ENCODE data around the gene EPHB1. TPM values are rescaled to one million over a fixed set of nuclear protein-coding genes. Genes with fewer than 3 reads are reported as not detected.

EPHB1 gene
- total RNA-seq, 1 donor from 2014 or later, result 1.3 TPM

- Mint-ChIP-seq H3K9me3 (no peaks in the 10 kb centered on the region), H3K4me3 (no peak overlapping the region), H3K4me1 (no peaks in the 10 kb centered on the region), H3K27ac (no peak overlapping the region), H3K36me3 (no peaks in the 10 kb centered on the region), H3K27me3 (ENCODE audit: low read depth) (peaks cover 67% of the 10 kb centered on the region)
- TF ChIP-seq, protein P1, sequence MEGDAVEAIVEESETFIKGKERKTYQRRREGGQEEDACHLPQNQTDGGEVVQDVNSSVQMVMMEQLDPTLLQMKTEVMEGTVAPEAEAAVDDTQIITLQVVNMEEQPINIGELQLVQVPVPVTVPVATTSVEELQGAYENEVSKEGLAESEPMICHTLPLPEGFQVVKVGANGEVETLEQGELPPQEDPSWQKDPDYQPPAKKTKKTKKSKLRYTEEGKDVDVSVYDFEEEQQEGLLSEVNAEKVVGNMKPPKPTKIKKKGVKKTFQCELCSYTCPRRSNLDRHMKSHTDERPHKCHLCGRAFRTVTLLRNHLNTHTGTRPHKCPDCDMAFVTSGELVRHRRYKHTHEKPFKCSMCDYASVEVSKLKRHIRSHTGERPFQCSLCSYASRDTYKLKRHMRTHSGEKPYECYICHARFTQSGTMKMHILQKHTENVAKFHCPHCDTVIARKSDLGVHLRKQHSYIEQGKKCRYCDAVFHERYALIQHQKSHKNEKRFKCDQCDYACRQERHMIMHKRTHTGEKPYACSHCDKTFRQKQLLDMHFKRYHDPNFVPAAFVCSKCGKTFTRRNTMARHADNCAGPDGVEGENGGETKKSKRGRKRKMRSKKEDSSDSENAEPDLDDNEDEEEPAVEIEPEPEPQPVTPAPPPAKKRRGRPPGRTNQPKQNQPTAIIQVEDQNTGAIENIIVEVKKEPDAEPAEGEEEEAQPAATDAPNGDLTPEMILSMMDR (IDR thresholded peaks at IDR 0.05; ENCODE audit: unreplicated experiment), result no peak
- no peak for DNase-seq (ENCODE audit: low spot score in 2 of 2, unreplicated experiment in 2 of 2)
Measured at GRCh38 chr3:134752761-134753461, 42.1 kb upstream of the EPHB1 start.

- Mint-ChIP-seq H3K4me1 (no peaks in the 10 kb centered on the region), H3K27ac (no peak overlapping the region), H3K4me3 (no peak overlapping the region), H3K36me3 (no peaks in the 10 kb centered on the region), H3K9me3 (no peaks in the 10 kb centered on the region), H3K27me3 (ENCODE audit: low read depth) (peaks cover 61% of the 10 kb centered on the region)
- no peak for DNase-seq (ENCODE audit: low spot score in 2 of 2, unreplicated experiment in 2 of 2)
- TF ChIP-seq, protein P1 (IDR thresholded peaks at IDR 0.05; ENCODE audit: unreplicated experiment), result no peak
Measured at GRCh38 chr3:134753999-134754742, 40.9 kb upstream of the EPHB1 start.

GRCh38 chr3:134754768-134755559 is 40.1 kb upstream of the EPHB1 start:
- Mint-ChIP-seq H3K4me3 (no peak overlapping the region), H3K27ac (no peak overlapping the region), H3K27me3 (ENCODE audit: low read depth) (peaks cover 56% of the 10 kb centered on the region), H3K36me3 (no peaks in the 10 kb centered on the region), H3K4me1 (no peaks in the 10 kb centered on the region), H3K9me3 (no peaks in the 10 kb centered on the region)
- TF ChIP-seq, protein P1 (IDR thresholded peaks at IDR 0.05; ENCODE audit: unreplicated experiment), result peak; percentile 49
- DNase-seq (ENCODE audit: low spot score in 2 of 2, unreplicated experiment in 2 of 2), result no peak

- Mint-ChIP-seq H3K9me3 (no peaks in the 10 kb centered on the region), H3K4me3 (no peak overlapping the region), H3K27ac (no peak overlapping the region), H3K4me1 (no peaks in the 10 kb centered on the region), H3K27me3 (ENCODE audit: low read depth) (peaks cover 50% of the 10 kb centered on the region), H3K36me3 (no peaks in the 10 kb centered on the region)
- no peak for DNase-seq (ENCODE audit: low spot score in 2 of 2, unreplicated experiment in 2 of 2)
- TF ChIP-seq, protein P1 (IDR thresholded peaks at IDR 0.05; ENCODE audit: unreplicated experiment), result no peak
Measured at GRCh38 chr3:134755821-134756220, 39.2 kb upstream of the EPHB1 start.

DNA sequence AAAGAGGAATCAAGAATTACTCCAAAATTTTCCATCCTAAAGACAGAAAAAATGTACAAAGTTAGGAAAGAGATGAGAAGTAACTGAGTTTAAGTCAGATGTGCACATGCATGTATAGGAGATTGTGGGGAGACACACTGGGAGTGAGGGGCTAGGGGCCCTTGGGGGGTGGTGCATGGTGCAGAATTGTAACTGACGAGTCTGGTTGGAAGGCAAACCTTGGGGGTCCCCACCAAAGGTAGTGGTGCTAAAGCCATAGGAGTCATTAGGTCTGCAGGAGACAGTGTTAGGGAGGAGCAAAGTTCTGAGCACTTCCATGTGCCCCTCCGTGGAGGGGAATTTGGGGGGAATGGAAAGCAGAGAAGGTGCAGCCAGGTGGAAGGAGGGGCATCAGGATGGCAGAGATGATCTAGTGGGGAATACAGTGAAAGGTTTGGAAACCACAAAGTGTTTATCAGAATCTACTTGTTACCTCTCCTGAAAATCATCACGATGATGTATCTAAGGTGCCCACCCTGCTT is 37.5 kb upstream of the EPHB1 start:
- no peak for DNase-seq (ENCODE audit: low spot score in 2 of 2, unreplicated experiment in 2 of 2)
- H3K27ac Mint-ChIP-seq, result no peak overlapping the region
- H3K36me3 Mint-ChIP-seq, result no peaks in the 10 kb centered on the region
- TF ChIP-seq, protein P1 (IDR thresholded peaks at IDR 0.05; ENCODE audit: unreplicated experiment), result no peak
- peaks cover 56% of the 10 kb centered on the region for H3K27me3 Mint-ChIP-seq (ENCODE audit: low read depth)
- H3K4me3 Mint-ChIP-seq, result no peak overlapping the region
- no peaks in the 10 kb centered on the region for H3K9me3 Mint-ChIP-seq
- H3K4me1 Mint-ChIP-seq, result no peaks in the 10 kb centered on the region
